Measurements from ENCODE around the gene RAD51B. TPM values are rescaled to one million over a fixed set of nuclear protein-coding genes. Genes with fewer than 3 reads are reported as not detected.
A peak's percentile ranks its signal among the peaks of the same experiment; 100 is the strongest.
"Not testable (repeated sequence)": the region's sequence is repeated elsewhere in the genome, so short reads cannot be mapped to it uniquely, and the experiment has no call there.

RAD51B gene
- total RNA-seq, 1 experiment from 2014 or later = 28.9 TPM

DNA sequence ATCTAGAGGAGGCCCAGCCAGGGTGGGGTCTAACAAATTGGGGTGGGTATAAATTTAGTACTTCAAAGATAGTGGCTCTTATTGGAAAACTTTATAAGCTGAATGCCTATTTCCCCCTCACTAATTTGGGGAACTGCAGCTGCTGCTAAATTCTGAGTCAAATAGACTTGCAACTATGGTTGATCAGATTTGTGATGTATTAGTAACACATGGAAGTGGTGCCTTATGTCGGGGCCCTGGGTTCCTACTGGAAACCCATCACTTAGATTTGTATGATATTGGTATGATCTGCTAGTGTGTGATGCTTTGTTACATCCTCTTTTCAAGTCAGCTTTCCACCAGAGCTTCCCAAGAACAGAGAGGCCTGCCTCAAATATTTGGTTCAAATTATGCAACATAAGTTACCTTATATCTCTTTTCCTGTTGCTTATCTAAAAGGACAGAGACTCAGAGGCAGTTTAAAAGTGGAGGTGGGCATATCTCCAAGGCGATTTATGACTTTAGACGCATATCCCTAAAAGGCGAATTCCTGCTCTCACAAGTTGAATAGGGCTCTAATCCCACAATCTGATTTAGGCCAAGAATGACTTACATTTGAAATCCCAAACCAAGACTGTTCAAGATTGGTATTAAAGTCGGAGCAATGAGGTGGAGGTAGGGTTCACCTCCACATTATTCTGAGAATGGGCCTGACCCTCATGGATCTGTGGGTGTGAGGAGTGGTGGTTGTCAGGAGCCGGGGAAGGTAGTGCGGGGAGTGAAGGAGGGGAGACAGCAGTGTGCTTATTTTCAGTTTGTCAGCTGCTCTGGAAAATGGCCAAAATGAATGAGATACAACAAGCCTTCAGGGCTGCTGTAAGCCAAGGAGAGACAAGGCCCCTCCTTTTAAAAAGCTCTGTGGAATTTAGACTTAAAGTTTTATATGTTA lies 425.8 kb downstream of the RAD51B start:
- in situ Hi-C loops (cut with HindIII; ENCODE audit: low pct_unique_long_range_greater_than_20kb, low sequenced_read_pairs) = no loop called here
- peak; percentile 44 for DNase-seq (ENCODE audit: low read depth, low spot score)

DNA sequence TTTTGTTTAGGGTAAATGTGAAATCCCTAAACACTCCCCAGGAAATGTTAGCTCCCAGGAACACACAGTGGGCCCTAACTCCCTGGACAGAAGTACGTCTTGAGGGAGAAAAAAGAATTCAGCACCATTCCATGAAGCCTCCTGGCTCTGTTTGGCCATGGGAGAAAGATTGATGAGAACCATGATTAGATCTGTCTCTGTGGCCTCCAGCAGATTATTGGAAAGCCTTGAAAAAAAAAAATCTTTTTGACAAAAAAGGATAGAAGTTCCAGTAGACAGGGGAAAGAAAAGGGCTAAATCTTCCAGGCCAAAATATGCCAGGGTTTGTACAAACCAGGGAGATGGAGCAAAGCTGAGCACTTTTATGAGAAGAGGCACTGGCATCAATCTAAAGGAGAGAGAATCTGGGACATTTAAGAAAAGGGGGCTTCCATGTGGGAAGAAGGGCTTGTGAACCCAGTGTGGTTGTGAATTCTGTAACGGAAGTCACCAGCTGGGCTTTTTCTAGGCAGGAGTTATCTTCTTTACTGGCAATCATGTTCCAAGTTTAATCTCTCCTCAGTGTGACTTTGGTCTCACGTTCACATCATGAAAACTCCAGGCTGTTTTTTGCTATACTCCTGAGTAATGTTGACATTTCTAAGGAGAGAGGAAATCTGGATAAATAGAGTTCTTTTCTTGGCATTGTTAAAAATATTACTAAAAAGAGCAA lies 426.7 kb downstream of the RAD51B start:
- DNase-seq (ENCODE audit: low read depth, low spot score) = no peak
- in situ Hi-C loops (cut with HindIII; ENCODE audit: low pct_unique_long_range_greater_than_20kb, low sequenced_read_pairs) = no loop called here

DNA sequence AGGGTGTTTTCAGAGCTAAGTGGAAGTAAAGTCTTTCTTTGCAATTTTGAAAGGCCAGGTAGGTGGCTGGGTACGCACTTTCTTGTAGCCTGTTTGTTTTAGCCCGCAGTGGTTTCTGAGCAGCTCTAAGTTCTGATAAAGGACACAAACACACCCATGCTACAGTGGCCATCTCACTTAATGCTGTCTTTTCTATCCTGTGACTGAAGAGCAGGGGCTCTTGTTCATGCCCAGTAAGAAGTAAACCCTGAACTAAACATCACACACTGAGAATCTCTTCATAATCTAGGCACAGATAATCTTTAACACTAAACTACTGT lies 427.2 kb downstream of the RAD51B start:
- in situ Hi-C loops (cut with HindIII; ENCODE audit: low pct_unique_long_range_greater_than_20kb, low sequenced_read_pairs) = no loop called here
- no peak for DNase-seq (ENCODE audit: low read depth, low spot score)

DNA sequence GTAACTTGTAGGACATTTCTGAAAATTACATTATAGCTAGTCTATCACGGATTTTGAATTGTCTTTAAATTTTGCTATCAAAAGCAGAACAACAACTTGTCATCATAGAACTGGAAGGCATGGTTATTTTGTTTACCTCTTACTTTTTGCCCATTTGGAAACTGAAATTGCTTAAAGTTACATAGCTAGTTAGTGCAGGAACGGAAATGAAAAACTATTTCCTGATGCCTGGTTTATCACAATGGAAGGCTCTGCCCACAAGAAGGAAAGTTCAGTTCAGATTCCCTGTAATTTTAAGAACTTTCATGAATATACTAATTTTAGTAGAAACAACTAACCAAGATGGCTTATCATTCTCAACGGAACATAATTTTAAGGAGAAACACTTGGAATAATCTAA lies 427.7 kb downstream of the RAD51B start:
- in situ Hi-C loops (cut with HindIII; ENCODE audit: low pct_unique_long_range_greater_than_20kb, low sequenced_read_pairs) = no loop called here
- DNase-seq (ENCODE audit: low read depth, low spot score) = no peak

DNA sequence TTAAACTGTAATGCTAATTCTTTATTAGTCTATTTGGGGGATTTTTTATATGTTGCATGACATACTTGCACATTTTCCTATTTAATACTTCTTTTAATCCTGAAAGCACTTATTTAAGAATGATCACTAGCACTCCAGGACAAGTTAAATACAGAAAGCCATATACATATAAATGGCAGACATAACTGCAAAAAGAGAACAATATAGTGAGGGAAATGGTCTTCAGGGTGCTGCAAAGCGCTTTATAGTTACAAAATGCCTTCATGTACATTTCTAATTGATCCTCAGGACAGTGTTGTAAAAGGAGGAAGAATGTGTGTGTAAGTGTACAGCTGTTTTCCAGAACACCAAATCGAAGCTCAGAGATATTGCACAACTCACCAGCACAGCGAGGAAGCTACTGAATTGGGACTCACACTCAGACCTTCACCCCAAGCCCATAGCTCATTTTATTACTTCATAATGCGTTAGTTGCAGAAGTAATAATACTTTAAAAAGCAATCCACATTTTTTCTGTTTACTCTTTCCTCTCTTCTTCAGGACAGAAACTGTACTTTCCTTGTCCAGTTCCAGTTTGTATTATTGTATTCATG lies 428.2 kb downstream of the RAD51B start:
- in situ Hi-C loops (cut with HindIII; ENCODE audit: low pct_unique_long_range_greater_than_20kb, low sequenced_read_pairs) = no loop called here
- DNase-seq (ENCODE audit: low read depth, low spot score) = no peak

GRCh38 chr14:68248481-68249255 lies 429.1 kb downstream of the RAD51B start:
- peak; percentile 65 for DNase-seq (ENCODE audit: low read depth, low spot score)
- in situ Hi-C loops (cut with HindIII; ENCODE audit: low pct_unique_long_range_greater_than_20kb, low sequenced_read_pairs) = no loop called here

DNA sequence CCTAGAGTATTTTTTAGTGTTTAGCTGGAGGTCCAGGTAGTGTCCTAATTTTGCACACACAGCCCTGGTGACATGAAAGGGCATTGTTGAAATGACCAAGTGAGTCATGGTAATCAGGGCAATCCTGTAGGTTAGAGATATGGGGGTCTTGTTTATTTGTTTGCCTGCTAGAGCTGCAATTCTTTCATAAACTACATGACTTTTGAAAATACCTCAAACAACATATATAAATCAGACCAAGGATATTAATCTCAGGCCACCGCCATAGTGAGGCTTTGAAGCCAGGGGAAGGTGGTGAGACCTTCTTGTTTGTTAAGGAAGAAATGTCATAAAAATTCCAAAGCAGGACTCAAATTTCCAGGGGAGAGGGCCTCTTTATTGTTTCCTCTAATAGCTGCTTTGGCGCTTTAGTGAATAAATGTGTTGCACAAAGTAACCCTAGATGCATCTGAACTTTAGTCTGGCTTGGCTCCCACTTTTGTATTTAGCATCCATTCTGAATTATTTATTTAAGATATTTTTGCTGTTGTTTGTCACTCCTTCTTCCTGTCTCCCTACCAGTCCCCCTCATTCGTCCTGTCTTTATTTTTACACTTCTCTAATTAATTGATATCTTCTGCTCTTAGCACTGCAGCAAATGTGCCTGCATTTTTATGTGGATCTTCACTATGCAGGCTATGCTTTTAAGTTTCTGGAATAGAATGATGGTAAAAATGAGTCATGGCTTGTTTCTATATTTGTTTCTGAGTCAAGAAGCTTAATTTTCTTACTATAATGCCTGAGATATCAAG lies 430.3 kb downstream of the RAD51B start:
- DNase-seq (ENCODE audit: low read depth, low spot score) = no peak
- in situ Hi-C loops (cut with HindIII; ENCODE audit: low pct_unique_long_range_greater_than_20kb, low sequenced_read_pairs) = no loop called here

DNA sequence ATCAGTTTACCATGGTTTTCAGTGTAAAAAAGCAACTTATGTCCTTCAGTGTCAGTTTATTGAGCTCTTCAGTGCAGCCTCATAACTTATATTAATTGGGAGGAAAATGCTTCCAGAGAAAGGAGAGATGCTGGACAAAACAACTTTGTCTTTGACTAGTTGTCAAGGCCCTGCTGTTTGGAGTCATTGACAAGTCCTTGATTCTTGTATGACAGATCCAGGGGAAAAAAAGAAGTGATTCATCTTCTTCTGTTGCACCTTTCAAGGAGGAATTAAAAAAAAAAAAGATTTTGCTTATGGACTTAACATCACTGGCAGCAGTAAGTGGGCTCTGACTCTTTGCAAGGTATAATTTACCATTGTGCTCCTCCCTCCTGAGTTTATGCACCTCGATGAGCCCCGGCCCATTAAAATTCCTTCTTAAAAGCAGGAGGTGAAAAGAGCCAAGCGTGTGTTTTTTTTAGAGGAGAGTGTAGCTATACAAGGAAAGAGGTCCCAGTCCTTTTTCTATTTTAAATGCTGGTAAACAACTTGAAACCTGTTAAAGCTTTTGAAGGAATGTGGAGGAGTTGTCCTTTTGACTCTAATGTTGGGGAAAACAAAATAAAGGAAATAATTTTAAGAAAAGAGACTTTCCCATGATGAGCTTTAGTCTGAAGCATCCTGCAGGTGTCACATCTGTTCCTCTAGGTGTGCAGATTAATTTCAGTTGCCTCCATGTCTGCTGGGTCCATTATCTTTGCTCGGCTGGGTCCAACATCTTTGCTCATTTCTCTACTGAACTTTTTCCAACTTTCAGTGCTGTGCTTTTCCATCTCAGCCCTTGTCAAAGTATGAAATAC lies 431.6 kb downstream of the RAD51B start:
- in situ Hi-C loops (cut with HindIII; ENCODE audit: low pct_unique_long_range_greater_than_20kb, low sequenced_read_pairs) = no loop called here

DNA sequence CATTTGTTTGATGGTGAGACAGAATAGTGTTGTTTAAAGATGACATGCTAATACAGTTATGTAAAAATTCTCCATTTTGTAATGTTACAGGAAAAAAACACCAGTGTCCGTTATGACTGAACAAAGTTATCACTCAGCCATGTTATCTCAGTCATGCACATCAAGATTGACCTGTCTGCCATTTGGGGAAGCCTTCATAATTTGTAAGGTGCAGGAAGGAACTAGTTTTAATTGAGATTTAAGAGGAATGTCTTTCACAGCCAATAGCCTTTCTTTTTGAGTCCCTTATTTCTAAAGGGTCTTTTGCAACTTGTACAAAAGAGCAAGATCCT lies 432.2 kb downstream of the RAD51B start:
- in situ Hi-C loops (cut with HindIII; ENCODE audit: low pct_unique_long_range_greater_than_20kb, low sequenced_read_pairs) = no loop called here
- DNase-seq (ENCODE audit: low read depth, low spot score) = no peak

More for the DNA sequence above, 431.6 kb downstream of the RAD51B start:
- no peak for DNase-seq (ENCODE audit: low read depth, low spot score)

GRCh38 chr14:68253160-68253780 lies 433.7 kb downstream of the RAD51B start:
- in situ Hi-C loops (cut with HindIII; ENCODE audit: low pct_unique_long_range_greater_than_20kb, low sequenced_read_pairs) = no loop called here
- DNase-seq (ENCODE audit: low read depth, low spot score) = no peak

DNA sequence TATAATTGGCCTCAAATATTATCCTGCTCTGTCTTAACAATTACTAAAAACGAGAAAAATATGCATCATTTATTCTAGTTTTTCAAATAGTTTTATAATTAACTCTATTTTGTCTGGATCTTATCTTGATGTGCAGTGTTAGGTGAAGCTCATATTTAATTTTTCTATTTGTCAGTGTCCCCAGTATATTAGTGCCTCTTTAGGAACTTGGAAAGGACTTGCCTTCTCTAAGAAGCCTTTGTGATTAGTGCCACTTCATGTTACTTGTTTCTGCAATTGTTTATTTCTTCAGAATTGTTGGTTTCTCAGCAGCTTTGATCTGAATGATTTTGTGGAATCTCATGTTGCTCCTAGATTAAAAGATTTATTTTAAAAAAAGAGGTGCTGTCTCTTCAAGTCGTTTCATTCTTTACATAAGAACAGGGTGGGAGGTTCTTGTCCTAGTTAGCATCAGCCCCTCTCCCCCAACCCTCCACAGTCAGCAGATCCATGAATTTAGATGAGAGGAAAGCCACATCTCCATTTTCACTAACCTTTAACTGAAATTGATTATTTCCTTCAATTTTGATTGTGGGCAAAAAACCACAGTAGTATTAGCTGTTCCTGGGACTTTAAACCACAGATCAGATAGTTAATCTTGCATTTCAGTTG lies 434.4 kb downstream of the RAD51B start:
- in situ Hi-C loops (cut with HindIII; ENCODE audit: low pct_unique_long_range_greater_than_20kb, low sequenced_read_pairs) = no loop called here
- no peak for DNase-seq (ENCODE audit: low read depth, low spot score)

DNA sequence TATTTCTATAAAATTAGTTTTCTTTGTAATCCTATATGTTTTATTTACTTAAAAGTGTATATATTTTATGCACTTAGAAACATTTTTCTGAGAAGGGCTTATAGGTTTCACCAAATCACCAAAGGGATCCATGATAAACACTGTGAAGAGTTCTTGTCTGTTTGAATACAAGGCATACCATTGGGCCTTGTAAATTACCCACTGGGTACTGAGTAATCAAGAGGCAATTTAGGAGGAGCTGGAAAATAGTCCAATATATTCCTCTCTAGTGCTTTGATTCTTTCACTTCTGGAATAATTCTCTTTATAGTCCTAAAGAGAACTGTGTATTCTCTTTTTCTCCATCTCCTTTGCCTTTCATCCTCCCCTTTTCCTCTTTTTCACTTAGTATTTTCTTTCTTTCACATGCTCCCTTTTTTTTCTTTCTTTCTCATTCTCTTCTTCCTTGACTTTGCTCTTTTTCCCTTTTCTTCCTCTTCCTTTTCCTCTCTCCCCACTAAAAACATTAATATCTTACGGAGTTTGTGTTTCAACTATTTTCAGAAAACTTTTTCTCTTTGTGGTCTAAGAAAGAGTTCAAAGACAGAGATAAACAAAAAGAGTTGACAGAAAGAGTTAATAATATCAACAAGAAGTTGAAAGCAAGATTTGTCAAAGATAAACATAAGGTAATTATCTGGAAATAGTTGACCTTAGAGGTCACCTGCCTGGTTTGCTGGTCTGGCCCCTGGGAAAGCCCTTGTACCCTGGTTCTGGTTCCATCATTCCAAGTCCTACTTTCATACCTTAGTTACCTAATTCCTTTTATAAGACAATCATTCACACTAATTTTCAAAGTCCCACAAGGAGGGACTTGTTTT lies 435.3 kb downstream of the RAD51B start:
- in situ Hi-C loops (cut with HindIII; ENCODE audit: low pct_unique_long_range_greater_than_20kb, low sequenced_read_pairs) = no loop called here
- no peak for DNase-seq (ENCODE audit: low read depth, low spot score)

DNA sequence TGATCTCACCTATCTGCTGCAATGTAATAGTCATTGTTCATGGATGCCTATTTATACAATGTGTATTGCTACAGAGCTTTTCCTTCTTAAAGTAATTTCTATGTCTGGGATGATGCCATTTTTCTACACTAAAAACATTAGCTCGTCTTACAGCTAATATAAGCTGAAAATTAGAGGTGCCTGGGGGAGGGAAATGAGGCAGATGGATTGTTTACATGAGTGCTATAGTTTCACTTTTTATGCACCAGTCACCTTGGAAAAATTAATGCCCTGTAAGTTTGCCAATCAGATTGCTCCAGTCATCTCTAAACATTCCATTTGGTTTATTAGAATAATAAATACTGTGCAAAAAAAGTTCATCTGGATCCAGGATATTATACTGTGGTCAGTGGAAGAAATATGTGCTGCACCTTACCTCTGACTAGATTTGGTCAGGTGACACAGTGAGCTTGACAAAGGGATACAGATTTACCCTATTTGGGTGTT lies 436.2 kb downstream of the RAD51B start:
- in situ Hi-C loops (cut with HindIII; ENCODE audit: low pct_unique_long_range_greater_than_20kb, low sequenced_read_pairs) = no loop called here

GRCh38 chr14:68257969-68258368 lies 438.4 kb downstream of the RAD51B start:
- no peak for DNase-seq (ENCODE audit: low read depth, low spot score)
- in situ Hi-C loops (cut with HindIII; ENCODE audit: low pct_unique_long_range_greater_than_20kb, low sequenced_read_pairs) = no loop called here

More for the DNA sequence above, 436.2 kb downstream of the RAD51B start:
- no peak for DNase-seq (ENCODE audit: low read depth, low spot score)

DNA sequence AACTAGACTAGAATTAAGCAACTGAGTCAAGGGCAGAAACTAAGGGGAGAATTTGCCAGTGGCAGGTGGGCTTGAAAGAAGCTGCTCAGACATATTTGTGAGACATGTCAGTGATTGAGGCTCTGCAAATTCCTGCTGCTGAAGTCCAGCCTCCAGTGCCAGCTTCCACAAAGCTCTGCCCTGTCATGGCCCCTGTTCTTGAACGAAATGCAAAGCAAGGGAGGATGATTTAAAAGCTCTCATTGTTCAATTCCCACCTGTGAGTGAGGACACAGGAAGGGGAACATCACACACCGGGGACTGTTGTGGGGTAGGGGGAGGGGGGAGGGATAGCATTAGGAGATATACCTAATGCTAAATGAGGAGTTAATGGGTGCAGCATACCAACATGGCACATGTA lies 439.4 kb downstream of the RAD51B start:
- DNase-seq (ENCODE audit: low read depth, low spot score); in situ Hi-C loops (cut with HindIII; ENCODE audit: low pct_unique_long_range_greater_than_20kb, low sequenced_read_pairs): not testable (repeated sequence)

Measured in SK-MEL-5 (cell line).